KMS-11 (cell line): ENCODE results near the gene LCN12.

Experiments
- H2AFZ ChIP-seq: fragments of 200-600 bp; sonication (generic); 2 replicates; pipeline ENCODE4 v1.6.1; 2016; ENCODE audit warnings: antibody characterized with exemption, mixed run types, low read depth
- H3K27ac ChIP-seq: fragments of 200-600 bp; sonication (generic); 2 replicates; pipeline ENCODE4 v1.6.1; 2016; ENCODE audit warnings: mild to moderate bottlenecking, mixed run types
- H3K27me3 ChIP-seq: fragments of 200-600 bp; sonication (generic); 2 replicates; pipeline ENCODE4 v1.6.1; 2017; ENCODE audit warnings: mild to moderate bottlenecking, low read depth, mixed run types, moderate library complexity; ENCODE audit not compliant: insufficient read depth
- H3K36me3 ChIP-seq: fragments of 200-600 bp; sonication (generic); 2 replicates; pipeline ENCODE4 v1.6.1; 2017; ENCODE audit warnings: mild to moderate bottlenecking, mixed run types; ENCODE audit not compliant: insufficient read depth
- H3K4me1 ChIP-seq: fragments of 200-600 bp; sonication (generic); 2 replicates; pipeline ENCODE4 v1.6.1; 2016; ENCODE audit warnings: mild to moderate bottlenecking, low read depth, mixed run types; ENCODE audit not compliant: poor library complexity, severe bottlenecking
- H3K4me2 ChIP-seq: fragments of 200-600 bp; sonication (generic); 2 replicates; pipeline ENCODE4 v1.7.0; 2016; ENCODE audit warnings: mild to moderate bottlenecking, mixed run types
- H3K4me3 ChIP-seq: fragments of 200-600 bp; sonication (generic); IDR thresholded peaks from 2 replicates; pipeline ENCODE4 v1.6.1; 2017; ENCODE audit warnings: low read depth, low read length, mixed read lengths; ENCODE audit not compliant: insufficient read depth
- H3K79me2 ChIP-seq: fragments of 200-600 bp; sonication (generic); 2 replicates; pipeline ENCODE4 v1.6.1; 2016; ENCODE audit warnings: low read depth, mixed run types; ENCODE audit not compliant: insufficient read depth
- H3K9ac ChIP-seq: fragments of 200-600 bp; sonication (generic); 2 replicates; pipeline ENCODE4 v1.6.1; 2016; ENCODE audit warnings: mild to moderate bottlenecking, mixed run types
- H4K20me1 ChIP-seq: fragments of 200-600 bp; sonication (generic); 2 replicates; pipeline ENCODE4 v1.6.1; 2016; ENCODE audit warnings: mild to moderate bottlenecking, mixed run types; ENCODE audit not compliant: insufficient read depth
- CTCF ChIP-seq: fragments of 200-600 bp; sonication (generic); conservative IDR thresholded peaks from 2 replicates; pipeline ENCODE4 v1.6.1; 2017; ENCODE audit warnings: low read depth, mild to moderate bottlenecking, antibody characterized with exemption, low read length, moderate library complexity, mixed read lengths

Gene LCN12

GRCh38 chr9:136996361-136997292, 44.6 kb downstream of the LCN12 start, which contains the start of gene CLIC3:
Gene CLIC3 (minus strand): TSS chr9:136996568. CDS start chr9:136996543, 25 bp downstream.
- no peak for TF ChIP-seq CTCF
- Histone ChIP-seq H3K27me3 (peaks cover 31% of the 10 kb centered on the region), H3K4me2 (no peak within 1 kb of the TSS), H3K36me3 (no peaks in the 10 kb centered on the region), H3K4me1 (peaks cover 31% of the 10 kb centered on the region), H4K20me1 (no peaks in the 10 kb centered on the region), H3K27ac (no peak within 1 kb of the TSS), H3K79me2 (no peaks in the 10 kb centered on the region), H2AFZ (no peak within 1 kb of the TSS), H3K9ac (no peak within 1 kb of the TSS), H3K4me3 (no peak within 1 kb of the TSS)

GRCh38 chr9:136997371-136997770, 45.3 kb downstream of the LCN12 start:
- Histone ChIP-seq H3K4me3 (no peak overlapping the region), H4K20me1 (no peaks in the 10 kb centered on the region), H2AFZ (no peak overlapping the region), H3K4me1 (peaks cover 31% of the 10 kb centered on the region), H3K9ac (no peak overlapping the region), H3K4me2 (no peak overlapping the region), H3K27ac (no peak overlapping the region), H3K36me3 (no peaks in the 10 kb centered on the region), H3K27me3 (peaks cover 38% of the 10 kb centered on the region), H3K79me2 (no peaks in the 10 kb centered on the region)
- TF ChIP-seq CTCF = no peak

GRCh38 chr9:136997830-136998234, 45.8 kb downstream of the LCN12 start:
- Histone ChIP-seq H3K4me3 (no peak overlapping the region), H2AFZ (no peak overlapping the region), H3K4me2 (no peak overlapping the region), H3K9ac (no peak overlapping the region), H3K27ac (no peak overlapping the region), H3K4me1 (peaks cover 31% of the 10 kb centered on the region), H3K27me3 (peaks cover 43% of the 10 kb centered on the region), H3K79me2 (no peaks in the 10 kb centered on the region), H3K36me3 (no peaks in the 10 kb centered on the region), H4K20me1 (no peaks in the 10 kb centered on the region)
- no peak for TF ChIP-seq CTCF

- Histone ChIP-seq H3K27ac (no peak overlapping the region), H3K4me3 (no peak overlapping the region), H2AFZ (no peak overlapping the region; the same call in 1 of the 2 replicates)
Measured at GRCh38 chr9:137000177-137000930, 48.3 kb downstream of the LCN12 start.

More at GRCh38 chr9:137000177-137000930, 48.3 kb downstream of the LCN12 start:
- TF ChIP-seq CTCF = no peak
- H4K20me1 ChIP-seq = no peaks in the 10 kb centered on the region
- no peaks in the 10 kb centered on the region for H3K79me2 ChIP-seq
- peaks cover 58% of the 10 kb centered on the region for H3K27me3 ChIP-seq
- no peaks in the 10 kb centered on the region for H3K36me3 ChIP-seq
- H3K4me2 ChIP-seq = peak overlapping the region; percentile 55
- H3K9ac ChIP-seq = no peak overlapping the region
- H3K4me1 ChIP-seq = peaks cover 25% of the 10 kb centered on the region
